A549 (cell line): ENCODE data around the gene SNAP91.

Experiments used
- CBX2 ChIP-seq: fragments of 200-600 bp; sonication (generic); IDR thresholded peaks from 2 replicates; pipeline ENCODE4 v1.6.1; 2016; ENCODE audit warnings: low read depth, mild to moderate bottlenecking, borderline replicate concordance
- FOXS1 ChIP-seq: fragments of 250-450 bp; sonication (Bioruptor Pico); IDR thresholded peaks from 2 replicates; pipeline ENCODE4 v1.5.0; 2020; ENCODE audit warnings: mild to moderate bottlenecking, moderate library complexity
- JUNB ChIP-seq: fragments of >200 bp; sonication (Bioruptor Twin); formaldehyde crosslinking; IDR thresholded peaks from 2 replicates; pipeline ENCODE4 v1.6.1; 2016
- KDM1A ChIP-seq: fragments of 200-600 bp; sonication (generic); IDR thresholded peaks from 2 replicates; pipeline ENCODE4 v1.6.1; 2016; ENCODE audit warnings: low read depth, mild to moderate bottlenecking
- MYC ChIP-seq: IDR thresholded peaks from 2 replicates; pipeline ENCODE4 v1.6.1; 2012; ENCODE audit warnings: mild to moderate bottlenecking, inconsistent platforms, low read length, improper control_type of control experiment, borderline replicate concordance
- PHF8 ChIP-seq: fragments of 200-600 bp; sonication (generic); IDR thresholded peaks from 2 replicates; pipeline ENCODE4 v1.6.1; 2016; ENCODE audit warnings: low read depth, mild to moderate bottlenecking, antibody characterized with exemption, moderate library complexity, borderline replicate concordance
- POLR2A ChIP-seq: IDR thresholded peaks from 2 replicates; pipeline ENCODE4 v1.6.1; 2012; ENCODE audit warnings: mild to moderate bottlenecking, low read length
- POLR2AphosphoS2 ChIP-seq: conservative IDR thresholded peaks from 2 replicates; pipeline ENCODE4 v1.6.1; 2012; ENCODE audit warnings: low read length, improper control_type of control experiment, inconsistent platforms
- ZFP36 ChIP-seq: fragments of 450-650 bp; IDR thresholded peaks from 2 replicates; pipeline ENCODE4 v1.6.1; 2014; ENCODE audit warnings: borderline replicate concordance; ENCODE audit not compliant: partially characterized antibody
- TF ChIP-seq, protein P1 (sequence below): fragments of >200 bp; sonication (Bioruptor Twin); formaldehyde crosslinking; IDR thresholded peaks from 3 replicates; pipeline ENCODE4 v1.5.1; 2016

DNA sequence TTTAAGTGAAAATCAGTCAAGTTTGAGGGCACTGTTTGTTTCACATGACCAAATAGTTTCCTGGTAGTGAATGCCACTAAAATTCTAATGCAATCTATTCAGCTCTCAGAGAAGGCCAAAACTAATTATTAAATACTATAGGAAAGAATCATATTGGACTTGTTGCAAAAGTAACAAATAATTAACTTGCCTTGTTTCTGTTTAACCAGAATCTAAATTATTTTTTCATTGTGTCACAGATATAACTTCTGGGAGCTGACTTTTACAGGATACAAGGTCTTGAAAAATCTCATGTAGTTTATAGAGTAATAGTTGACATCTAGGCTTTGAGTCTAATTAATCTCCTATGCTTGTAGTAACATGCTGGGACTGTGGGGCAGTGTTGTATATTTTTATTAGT is 152.0 kb downstream of the SNAP91 start:
- TF ChIP-seq JUNB (no peak), PHF8 (no peak), FOXS1 (no peak), POLR2AphosphoS2 (no peak), MYC (no peak), ZFP36 (no peak), POLR2A (no peak), CBX2 (no peak), KDM1A (no peak)
- TF ChIP-seq, protein P1, sequence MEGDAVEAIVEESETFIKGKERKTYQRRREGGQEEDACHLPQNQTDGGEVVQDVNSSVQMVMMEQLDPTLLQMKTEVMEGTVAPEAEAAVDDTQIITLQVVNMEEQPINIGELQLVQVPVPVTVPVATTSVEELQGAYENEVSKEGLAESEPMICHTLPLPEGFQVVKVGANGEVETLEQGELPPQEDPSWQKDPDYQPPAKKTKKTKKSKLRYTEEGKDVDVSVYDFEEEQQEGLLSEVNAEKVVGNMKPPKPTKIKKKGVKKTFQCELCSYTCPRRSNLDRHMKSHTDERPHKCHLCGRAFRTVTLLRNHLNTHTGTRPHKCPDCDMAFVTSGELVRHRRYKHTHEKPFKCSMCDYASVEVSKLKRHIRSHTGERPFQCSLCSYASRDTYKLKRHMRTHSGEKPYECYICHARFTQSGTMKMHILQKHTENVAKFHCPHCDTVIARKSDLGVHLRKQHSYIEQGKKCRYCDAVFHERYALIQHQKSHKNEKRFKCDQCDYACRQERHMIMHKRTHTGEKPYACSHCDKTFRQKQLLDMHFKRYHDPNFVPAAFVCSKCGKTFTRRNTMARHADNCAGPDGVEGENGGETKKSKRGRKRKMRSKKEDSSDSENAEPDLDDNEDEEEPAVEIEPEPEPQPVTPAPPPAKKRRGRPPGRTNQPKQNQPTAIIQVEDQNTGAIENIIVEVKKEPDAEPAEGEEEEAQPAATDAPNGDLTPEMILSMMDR = no peak
